ENCODE data around the gene CELF1. TPM values are rescaled to one million over a fixed set of nuclear protein-coding genes. Genes with fewer than 3 reads are reported as not detected.

The CELF1 gene
- 170 and 173 TPM in 2 replicates for total RNA-seq (ENCODE audit: low replicate concordance)

DNA sequence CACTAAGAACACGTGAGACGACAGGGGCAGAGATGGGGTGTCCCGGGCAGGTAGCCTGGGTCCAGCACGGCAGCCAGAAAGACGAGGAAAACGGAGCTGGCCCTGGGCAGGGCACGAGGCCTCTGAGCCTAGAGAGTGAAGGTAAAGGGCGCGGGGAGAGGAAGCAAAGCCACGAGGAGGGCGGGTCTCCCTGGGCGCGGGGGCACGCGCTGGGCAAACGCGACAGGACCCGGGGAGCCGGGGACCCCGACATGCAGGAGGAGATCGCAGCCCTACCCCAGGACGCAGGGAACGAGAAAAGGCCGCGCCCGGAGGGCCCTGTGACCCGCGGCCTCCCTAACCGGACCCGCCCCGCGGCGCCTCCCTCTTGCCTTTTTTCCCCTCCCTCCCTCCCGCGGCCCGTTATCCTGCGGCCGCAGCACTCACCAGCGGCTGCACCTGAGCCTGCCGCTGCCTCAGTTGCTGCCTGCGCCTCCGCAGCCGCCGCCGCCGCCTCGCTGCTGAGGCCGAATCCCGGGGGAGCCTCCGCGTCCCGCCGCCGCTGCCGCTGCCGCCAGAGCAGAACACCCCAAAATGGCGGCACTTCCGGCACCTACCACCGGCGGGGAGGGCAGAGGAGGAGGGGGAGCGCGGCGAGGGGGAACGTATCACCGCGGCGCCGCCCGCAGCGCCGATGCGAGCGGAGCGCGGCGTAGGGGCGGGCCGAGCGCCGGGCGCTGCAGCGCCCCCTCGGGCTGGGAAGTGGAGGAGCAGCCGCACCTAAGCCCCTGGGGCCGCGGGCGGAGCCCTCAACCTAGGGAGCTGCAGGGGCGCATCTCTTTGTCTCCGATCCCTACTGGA, at the start of gene CELF1:
TSS of gene CELF1 (minus strand) at position 567 of the 840 bp plus-strand sequence. CDS start 53,609 bp downstream, outside the sequence.
- Histone ChIP-seq H3K9ac (peak within 1 kb of the TSS; percentile 85), H3K36me3 (no peaks in the 10 kb centered on the region), H2AFZ (replicated peaks) (peak within 1 kb of the TSS; percentile 92), H3K4me2 (peak within 1 kb of the TSS; percentile 98), H3K79me2 (ENCODE audit: low read depth) (peaks cover 52% of the 10 kb centered on the region), H3K4me1 (peaks cover 12% of the 10 kb centered on the region), H3K9me3 (ENCODE audit: low read depth) (no peaks in the 10 kb centered on the region), H4K20me1 (ENCODE audit: low read depth) (peaks cover 47% of the 10 kb centered on the region), H3K4me3 (peak within 1 kb of the TSS; percentile 89), H3K27ac (peak within 1 kb of the TSS; percentile 80), H3K27me3 (no peaks in the 10 kb centered on the region), H3F3A (ENCODE audit: low read depth) (peaks cover 37% of the 10 kb centered on the region)
- Mint-ChIP-seq H3K4me3 (peak within 1 kb of the TSS; percentile 98), H3K4me1 (peaks cover 31% of the 10 kb centered on the region), H3K36me3 (peaks cover 14% of the 10 kb centered on the region), H3K9me3 (no peaks in the 10 kb centered on the region), H3K27me3 (ENCODE audit: insufficient read depth, low read depth) (no peaks in the 10 kb centered on the region), H3K27ac (peak within 1 kb of the TSS; percentile 97)
- peak; percentile 98 for DNase-seq (ENCODE audit: low spot score)
- TF ChIP-seq EZH2 (IDR thresholded peaks at IDR 0.05) (no peak), CTCF (IDR thresholded peaks at IDR 0.05) (peak; percentile 83)

GRCh38 chr11:47599902-47600301, 47.0 kb upstream of the CELF1 start:
- Mint-ChIP-seq H3K36me3 (no peaks in the 10 kb centered on the region), H3K27me3 (ENCODE audit: insufficient read depth, low read depth) (peaks cover 2% of the 10 kb centered on the region), H3K9me3 (no peaks in the 10 kb centered on the region), H3K4me3 (peak overlapping the region; percentile 50), H3K4me1 (peaks cover 11% of the 10 kb centered on the region), H3K27ac (no peak overlapping the region)
- H3K27me3 ChIP-seq = peaks cover 10% of the 10 kb centered on the region
- H3K36me3 ChIP-seq = no peaks in the 10 kb centered on the region
- H4K20me1 ChIP-seq (ENCODE audit: low read depth) = peaks cover 11% of the 10 kb centered on the region
- peaks cover 21% of the 10 kb centered on the region for H3K4me1 ChIP-seq
- no peak overlapping the region for H2AFZ ChIP-seq (replicated peaks)
- H3K4me3 ChIP-seq = no peak overlapping the region
- peaks cover 22% of the 10 kb centered on the region for H3F3A ChIP-seq (ENCODE audit: low read depth)
- H3K9ac ChIP-seq = no peak overlapping the region
- no peaks in the 10 kb centered on the region for H3K9me3 ChIP-seq (ENCODE audit: low read depth)
- H3K27ac ChIP-seq = no peak overlapping the region
- peak overlapping the region; percentile 71 for H3K4me2 ChIP-seq
- no peak for DNase-seq (ENCODE audit: low spot score)
- TF ChIP-seq EZH2phosphoT487 (IDR thresholded peaks at IDR 0.05) (no peak), EZH2 (IDR thresholded peaks at IDR 0.05) (no peak), CTCF (IDR thresholded peaks at IDR 0.05) (no peak)
- H3K79me2 ChIP-seq (ENCODE audit: low read depth) = no peaks in the 10 kb centered on the region

GRCh38 chr11:47595967-47596366, 43.0 kb upstream of the CELF1 start:
- Histone ChIP-seq H4K20me1 (ENCODE audit: low read depth) (peaks cover 11% of the 10 kb centered on the region), H3K9me3 (ENCODE audit: low read depth) (no peaks in the 10 kb centered on the region), H3K36me3 (no peaks in the 10 kb centered on the region), H3K4me1 (peaks cover 27% of the 10 kb centered on the region), H2AFZ (replicated peaks) (no peak overlapping the region), H3K9ac (no peak overlapping the region), H3K79me2 (ENCODE audit: low read depth) (no peaks in the 10 kb centered on the region), H3K27ac (no peak overlapping the region), H3K27me3 (peaks cover 39% of the 10 kb centered on the region), H3F3A (ENCODE audit: low read depth) (peaks cover 37% of the 10 kb centered on the region), H3K4me3 (no peak overlapping the region), H3K4me2 (no peak overlapping the region)
- Mint-ChIP-seq H3K27me3 (ENCODE audit: insufficient read depth, low read depth) (peaks cover 13% of the 10 kb centered on the region), H3K9me3 (no peaks in the 10 kb centered on the region), H3K36me3 (no peaks in the 10 kb centered on the region), H3K4me3 (no peak overlapping the region), H3K4me1 (peaks cover 32% of the 10 kb centered on the region), H3K27ac (no peak overlapping the region)
- DNase-seq (ENCODE audit: low spot score) = no peak
- TF ChIP-seq EZH2phosphoT487 (IDR thresholded peaks at IDR 0.05) = no peak
- no peak for TF ChIP-seq EZH2 (IDR thresholded peaks at IDR 0.05)
- no peak for TF ChIP-seq CTCF (IDR thresholded peaks at IDR 0.05)

All from neural progenitor cell (in vitro differentiated cells).